Calu3 (cell line): Measurements from ENCODE around the gene HOXC10. TPM values are rescaled to one million over a fixed set of nuclear protein-coding genes. Genes with fewer than 3 reads are reported as not detected.
A peak's percentile ranks its signal among the peaks of the same experiment; 100 is the strongest.

Source experiments
- BruUV-seq: library from RNA; stranded (reverse); fragments of 400-500 nt; replicated peaks from 2 replicates; lab custom pipeline; 2021; lab: Mats Ljungman, UMichigan
- CTCF ChIA-PET: fragments of 300-600 bp; sonication (Branson Sonifier 250); formaldehyde crosslinking; loops from one replicate; lab custom pipeline; 2022; ENCODE audit warnings: antibody characterized with exemption; lab: Charles Lee
- DNase-seq: peaks from one replicate; pipeline ENCODE4 v3.0.0; 2022
- H3K27ac Mint-ChIP-seq: one replicate; pipeline ENCODE4 v1.8.0; 2022; ENCODE audit warnings: mixed read lengths; ENCODE audit not compliant: unreplicated experiment
- H3K27me3 Mint-ChIP-seq: one replicate; pipeline ENCODE4 v1.8.0; 2022; ENCODE audit warnings: mixed read lengths; ENCODE audit not compliant: unreplicated experiment
- H3K36me3 Mint-ChIP-seq: one replicate; pipeline ENCODE4 v1.8.0; 2022; ENCODE audit warnings: mild to moderate bottlenecking, moderate library complexity, mixed read lengths; ENCODE audit not compliant: insufficient read depth, unreplicated experiment
- H3K4me1 Mint-ChIP-seq: one replicate; pipeline ENCODE4 v1.8.0; 2022; ENCODE audit warnings: mild to moderate bottlenecking, low read depth, mixed read lengths; ENCODE audit not compliant: unreplicated experiment
- H3K4me3 Mint-ChIP-seq: one replicate; pipeline ENCODE4 v1.8.0; 2022; ENCODE audit warnings: mild to moderate bottlenecking, low read depth, moderate library complexity, mixed read lengths; ENCODE audit not compliant: unreplicated experiment
- H3K9me3 Mint-ChIP-seq: one replicate; pipeline ENCODE4 v1.8.0; 2022; ENCODE audit warnings: low read depth, mixed read lengths; ENCODE audit not compliant: unreplicated experiment
- intact Hi-C: fragments of 100-400 bp; cut with micrococcal nuclease; formaldehyde crosslinking; loops from one replicate; pipeline ENCODE4 v1.10.0; 2022; ENCODE audit not compliant: unreplicated experiment
- total RNA-seq: library from RNA; stranded (reverse); gene quantifications from 2 replicates; pipeline ENCODE4 v1.2.3, GENCODE V29; 2022
- TF ChIP-seq, protein P1 (sequence below): fragments of 200-600 bp; IDR thresholded peaks from one replicate; pipeline ENCODE4 v1.8.0; 2022; ENCODE audit warnings: antibody characterized with exemption; ENCODE audit not compliant: unreplicated experiment

HOXC10 gene
- total RNA-seq, 1 experiment from 2014 or later = 0.71 TPM

DNA sequence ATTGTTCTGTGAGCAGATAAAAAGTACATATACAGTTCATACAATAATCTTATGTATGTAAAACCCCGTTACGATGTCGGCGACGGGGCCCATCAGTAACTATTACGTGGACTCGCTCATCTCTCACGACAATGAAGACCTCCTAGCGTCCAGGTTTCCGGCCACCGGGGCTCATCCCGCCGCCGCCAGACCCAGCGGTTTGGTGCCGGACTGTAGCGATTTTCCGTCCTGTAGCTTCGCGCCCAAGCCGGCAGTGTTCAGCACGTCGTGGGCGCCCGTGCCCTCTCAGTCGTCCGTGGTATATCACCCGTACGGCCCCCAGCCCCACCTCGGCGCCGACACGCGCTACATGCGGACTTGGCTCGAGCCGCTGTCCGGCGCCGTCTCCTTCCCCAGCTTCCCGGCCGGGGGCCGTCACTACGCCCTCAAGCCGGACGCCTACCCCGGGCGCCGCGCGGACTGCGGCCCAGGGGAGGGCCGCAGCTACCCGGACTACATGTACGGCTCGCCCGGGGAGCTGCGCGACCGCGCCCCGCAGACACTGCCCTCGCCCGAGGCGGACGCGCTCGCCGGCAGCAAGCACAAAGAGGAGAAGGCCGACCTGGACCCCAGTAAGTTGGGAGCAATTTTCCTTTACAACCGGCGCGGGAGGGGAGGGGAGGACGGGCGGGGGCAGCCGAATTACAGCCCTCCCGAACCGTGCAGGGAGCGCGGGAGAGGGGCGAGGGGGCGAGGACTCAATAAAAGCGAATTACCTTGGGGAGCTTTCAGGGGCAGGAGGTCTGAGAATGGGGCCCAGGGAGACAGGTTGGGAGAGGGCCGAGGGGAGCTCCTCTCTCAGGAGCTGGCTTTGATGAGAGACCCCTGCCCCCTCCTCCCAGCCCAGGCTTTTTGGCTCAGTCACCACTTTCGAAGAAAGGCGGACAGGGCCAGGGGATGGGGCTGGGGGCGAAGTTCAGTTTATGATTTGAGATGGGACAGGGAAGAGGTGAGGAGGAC is 15.5 kb downstream of the HOXC10 start, which contains the start of gene HOXC9:
TSS of gene HOXC9 (plus strand) at position 46 of the 999 bp plus-strand sequence. CDS start at position 74, 28 bp downstream.
- peaks cover 20% of the 10 kb centered on the region for H3K36me3 Mint-ChIP-seq
- intact Hi-C loops = no loop called here
- peak within 1 kb of the TSS; percentile 70 for H3K4me3 Mint-ChIP-seq
- no peaks in the 10 kb centered on the region for H3K9me3 Mint-ChIP-seq
- DNase-seq = no peak
- no peak within 1 kb of the TSS for H3K27ac Mint-ChIP-seq
- CTCF ChIA-PET = interaction anchor here (0.9 to 2.0 kb wide), 5 partner anchors 8 to 215 kb away, joined by 3 to 8 read pairs (median 4); partner anchors contain the start of gene HOXC8
- TF ChIP-seq, protein P1, sequence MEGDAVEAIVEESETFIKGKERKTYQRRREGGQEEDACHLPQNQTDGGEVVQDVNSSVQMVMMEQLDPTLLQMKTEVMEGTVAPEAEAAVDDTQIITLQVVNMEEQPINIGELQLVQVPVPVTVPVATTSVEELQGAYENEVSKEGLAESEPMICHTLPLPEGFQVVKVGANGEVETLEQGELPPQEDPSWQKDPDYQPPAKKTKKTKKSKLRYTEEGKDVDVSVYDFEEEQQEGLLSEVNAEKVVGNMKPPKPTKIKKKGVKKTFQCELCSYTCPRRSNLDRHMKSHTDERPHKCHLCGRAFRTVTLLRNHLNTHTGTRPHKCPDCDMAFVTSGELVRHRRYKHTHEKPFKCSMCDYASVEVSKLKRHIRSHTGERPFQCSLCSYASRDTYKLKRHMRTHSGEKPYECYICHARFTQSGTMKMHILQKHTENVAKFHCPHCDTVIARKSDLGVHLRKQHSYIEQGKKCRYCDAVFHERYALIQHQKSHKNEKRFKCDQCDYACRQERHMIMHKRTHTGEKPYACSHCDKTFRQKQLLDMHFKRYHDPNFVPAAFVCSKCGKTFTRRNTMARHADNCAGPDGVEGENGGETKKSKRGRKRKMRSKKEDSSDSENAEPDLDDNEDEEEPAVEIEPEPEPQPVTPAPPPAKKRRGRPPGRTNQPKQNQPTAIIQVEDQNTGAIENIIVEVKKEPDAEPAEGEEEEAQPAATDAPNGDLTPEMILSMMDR = no peak
- H3K27me3 Mint-ChIP-seq = peaks cover 89% of the 10 kb centered on the region
- peaks cover 12% of the 10 kb centered on the region for H3K4me1 Mint-ChIP-seq
- BruUV-seq = no TSS peak

DNA sequence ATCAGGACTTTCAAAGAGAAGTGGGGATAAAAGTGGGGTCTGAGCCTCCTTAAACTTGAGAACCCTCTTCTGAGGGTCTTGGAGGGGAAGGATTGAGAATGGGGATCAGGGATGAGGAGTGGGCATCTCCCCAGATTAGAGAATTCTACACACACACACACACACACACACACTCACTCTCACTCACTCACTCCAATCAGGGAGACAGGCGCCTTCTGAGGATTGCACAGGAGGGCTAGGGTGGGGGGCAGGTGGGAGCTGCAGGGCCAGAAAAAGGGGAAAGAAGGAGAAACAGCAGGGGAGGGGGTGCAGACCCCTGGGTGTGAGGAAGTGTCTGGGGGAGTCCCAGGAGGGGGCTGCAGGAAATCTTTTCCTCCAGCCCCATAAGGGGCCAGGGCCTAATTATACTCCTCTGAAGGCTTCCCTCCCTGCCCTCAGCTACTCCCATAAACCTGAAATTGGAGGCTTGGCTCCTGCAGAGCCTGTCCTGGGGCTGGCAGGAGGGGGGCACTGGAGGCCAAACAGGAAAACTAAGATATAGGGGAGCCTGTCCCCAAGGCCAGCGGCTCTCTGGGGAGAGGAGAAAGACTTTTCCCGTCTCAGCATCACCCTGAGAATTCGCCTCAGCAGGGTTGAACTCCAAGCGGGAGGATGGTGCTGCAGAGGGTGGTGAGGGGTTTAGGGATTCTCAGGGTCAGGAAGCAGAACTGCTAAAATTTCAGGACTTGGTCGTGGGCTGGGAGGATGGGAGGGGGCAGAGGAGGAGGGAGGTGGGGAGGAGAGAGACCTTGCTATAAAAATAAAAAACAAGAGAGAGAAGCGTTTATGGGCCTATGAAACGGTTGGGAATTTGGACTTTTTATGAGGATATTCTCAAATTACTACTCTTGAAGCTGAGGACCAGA is 16.6 kb downstream of the HOXC10 start:
- Mint-ChIP-seq H3K27ac (no peak overlapping the region), H3K9me3 (no peaks in the 10 kb centered on the region), H3K4me1 (peaks cover 16% of the 10 kb centered on the region), H3K36me3 (peaks cover 17% of the 10 kb centered on the region), H3K4me3 (no peak overlapping the region), H3K27me3 (peaks cover 89% of the 10 kb centered on the region)
- no peak for DNase-seq
- intact Hi-C loops = no loop called here
- CTCF ChIA-PET = no interaction called here
- no TSS peak for BruUV-seq
- TF ChIP-seq, protein P1 = no peak

DNA sequence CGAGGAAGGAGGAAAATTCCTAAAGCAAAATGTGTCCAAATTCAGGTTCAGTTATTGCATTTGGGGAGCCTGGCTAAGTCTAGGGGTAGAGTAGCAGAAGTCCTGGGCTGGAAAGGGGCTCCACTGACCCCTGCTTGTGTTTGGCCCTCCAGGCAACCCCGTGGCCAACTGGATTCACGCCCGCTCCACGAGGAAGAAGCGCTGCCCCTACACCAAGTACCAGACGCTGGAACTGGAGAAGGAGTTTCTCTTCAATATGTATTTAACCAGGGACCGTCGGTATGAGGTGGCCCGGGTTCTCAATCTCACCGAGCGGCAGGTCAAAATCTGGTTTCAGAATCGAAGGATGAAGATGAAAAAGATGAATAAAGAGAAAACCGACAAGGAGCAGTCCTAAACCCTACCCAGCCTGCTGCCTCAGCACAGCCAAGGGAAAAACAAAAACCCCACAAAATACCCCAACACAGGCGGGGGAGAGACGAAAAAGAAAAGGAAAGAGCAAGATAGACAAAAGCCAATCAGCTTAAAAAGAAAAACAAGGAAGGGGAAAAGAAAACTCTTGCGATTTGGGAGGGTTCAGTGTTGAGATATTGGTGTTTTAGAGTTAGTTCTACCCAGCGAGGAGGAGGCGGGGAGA is 17.4 kb downstream of the HOXC10 start:
- Mint-ChIP-seq H3K4me1 (peaks cover 14% of the 10 kb centered on the region), H3K4me3 (no peak overlapping the region), H3K9me3 (no peaks in the 10 kb centered on the region), H3K36me3 (peaks cover 17% of the 10 kb centered on the region), H3K27ac (no peak overlapping the region), H3K27me3 (peaks cover 89% of the 10 kb centered on the region)
- CTCF ChIA-PET = interaction anchor here (0.7 kb wide), 1 partner anchor 205 kb away, joined by 5 read pairs; no protein-coding TSS in a partner anchor
- TF ChIP-seq, protein P1 = no peak
- DNase-seq = no peak
- BruUV-seq = no TSS peak
- intact Hi-C loops = no loop called here
